OCI-LY7 (cell line): Measurements from ENCODE around the gene SPN.
"Not testable (repeated sequence)": the region's sequence is repeated elsewhere in the genome, so short reads cannot be mapped to it uniquely, and the experiment has no call there.

ENCODE experiments used
- CTCF ChIP-seq: fragments of 200-600 bp; sonication (generic); conservative IDR thresholded peaks from 2 replicates; pipeline ENCODE4 v1.5.1; 2014; ENCODE audit warnings: mild to moderate bottlenecking, antibody characterized with exemption, low read length, moderate library complexity, mixed read lengths
- EZH2phosphoT487 ChIP-seq: fragments of 200-600 bp; sonication (generic); IDR thresholded peaks from 2 replicates; pipeline ENCODE4 v1.6.1; 2018; ENCODE audit warnings: low read depth, borderline replicate concordance, mild to moderate bottlenecking, mixed run types, antibody characterized with exemption, low read length, moderate library complexity, mixed read lengths

GRCh38 chr16:29707160-29707559, 44.1 kb downstream of the SPN start:
- TF ChIP-seq CTCF, EZH2phosphoT487: not testable (repeated sequence)
